Muscle layer of colon (tissue), 2 donors: Measurements from ENCODE around the gene F13B.
"Not testable (repeated sequence)": the region's sequence is repeated elsewhere in the genome, so short reads cannot be mapped to it uniquely, and the experiment has no call there.

Experiments used
- H3K27ac ChIP-seq: one replicate; pipeline ENCODE4 v1.7.0; 2013; ENCODE audit warnings: low read depth, mild to moderate bottlenecking, low read length, moderate library complexity
- H3K27me3 ChIP-seq, 2 donors: one replicate each; pipeline ENCODE4 v1.7.0; 2013; ENCODE audit warnings: low read length in 2 of 2, mild to moderate bottlenecking in 2 of 2; ENCODE audit not compliant: insufficient read depth in 2 of 2, control insufficient read depth in 1 of 2
- H3K36me3 ChIP-seq: one replicate; pipeline ENCODE4 v1.7.0; 2013; ENCODE audit warnings: mild to moderate bottlenecking, low read length; ENCODE audit not compliant: insufficient read depth
- H3K4me1 ChIP-seq: one replicate; pipeline ENCODE4 v1.7.0; 2013; ENCODE audit warnings: mild to moderate bottlenecking, low read length; ENCODE audit not compliant: insufficient read depth
- H3K4me3 ChIP-seq, 2 donors: one replicate each; pipeline ENCODE4 v1.7.0; 2013; ENCODE audit warnings: low read length in 2 of 2, low read depth in 1 of 2, mild to moderate bottlenecking in 1 of 2, moderate library complexity in 1 of 2
- H3K9ac ChIP-seq: one replicate; pipeline ENCODE4 v1.7.0; 2013; ENCODE audit warnings: low read length
- H3K9me3 ChIP-seq: one replicate; pipeline ENCODE4 v1.7.0; 2013; ENCODE audit warnings: mild to moderate bottlenecking, low read length
- donor health status: abdominal sarcoma.
- donor health status: Adenocarcinoma of cecum.

Gene F13B

DNA sequence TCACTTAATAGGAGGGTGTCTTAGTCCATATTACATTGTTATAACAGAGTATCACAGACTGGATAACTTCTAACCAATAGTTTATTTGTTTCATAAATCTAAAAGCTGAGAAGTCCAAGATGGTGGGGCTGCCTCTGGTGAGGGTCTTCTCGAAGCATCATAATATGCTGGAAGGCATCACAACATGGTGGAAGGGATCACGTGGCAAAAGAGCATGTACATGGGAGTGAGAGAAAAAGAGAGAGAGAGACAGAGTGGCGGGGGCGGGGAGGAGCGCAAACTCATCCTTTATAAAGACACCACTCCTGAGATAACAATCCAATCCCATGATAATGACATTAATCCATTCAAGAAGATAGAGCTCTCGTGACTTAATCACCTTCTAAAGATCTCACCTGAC, 58.2 kb downstream of the F13B start:
- no peaks in the 10 kb centered on the region for H3K9me3 ChIP-seq
- H3K4me1 ChIP-seq: no peaks in the 10 kb centered on the region
- H3K27me3 ChIP-seq: no peaks in the 10 kb centered on the region
- no peaks in the 10 kb centered on the region for H3K36me3 ChIP-seq
- no peak overlapping the region for H3K9ac ChIP-seq
- H3K4me3 ChIP-seq: no peak overlapping the region
- no peak overlapping the region for H3K27ac ChIP-seq

DNA sequence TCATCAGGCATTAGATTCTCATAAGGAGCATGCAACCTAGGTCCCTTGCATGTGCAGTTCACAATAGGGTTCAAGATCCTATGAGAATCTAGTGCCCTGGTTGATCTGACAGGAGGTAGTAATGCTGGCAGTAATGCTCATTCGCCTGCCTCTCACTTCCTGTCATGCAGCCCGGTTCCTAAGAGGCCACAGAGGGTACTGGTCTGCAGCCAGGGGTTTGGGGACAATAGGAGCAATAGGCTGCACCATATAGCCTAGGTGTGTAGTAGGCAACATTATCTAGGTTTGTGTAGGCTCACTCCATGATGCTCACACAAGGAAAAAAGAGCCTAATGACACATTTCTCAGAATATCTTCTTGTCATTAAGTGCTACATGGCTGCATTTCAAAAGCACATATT, 63.9 kb downstream of the F13B start:
- no peaks in the 10 kb centered on the region for H3K36me3 ChIP-seq
- H3K27ac ChIP-seq: no peak overlapping the region
- H3K27me3 ChIP-seq: no peaks in the 10 kb centered on the region
- no peaks in the 10 kb centered on the region for H3K9me3 ChIP-seq
- no peak overlapping the region for H3K9ac ChIP-seq
- no peak overlapping the region for H3K4me3 ChIP-seq
- H3K4me1 ChIP-seq: no peaks in the 10 kb centered on the region

DNA sequence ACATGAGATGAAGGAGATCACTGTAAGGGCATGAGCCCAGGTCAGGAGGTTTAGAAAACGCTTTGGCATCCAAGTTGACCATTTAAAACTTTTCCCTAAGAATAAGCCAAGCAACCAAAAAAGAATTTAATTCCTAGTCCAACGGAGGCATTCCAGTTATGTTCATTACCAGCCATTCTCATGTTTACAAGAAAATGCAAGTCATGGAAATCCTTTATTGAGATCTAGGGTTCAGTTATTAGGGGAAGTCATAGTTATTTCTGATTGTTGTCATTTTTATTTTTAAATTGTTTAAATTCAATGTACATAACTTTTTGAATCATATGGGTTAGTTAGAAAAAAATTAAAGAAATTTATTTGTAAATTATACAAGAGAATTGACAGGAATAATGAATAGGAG, 65.2 kb downstream of the F13B start:
- H3K36me3 ChIP-seq: no peaks in the 10 kb centered on the region
- H3K9ac ChIP-seq: no peak overlapping the region
- H3K4me3 ChIP-seq: no peak overlapping the region
- H3K27ac ChIP-seq: no peak overlapping the region
- H3K9me3 ChIP-seq: no peaks in the 10 kb centered on the region
- no peaks in the 10 kb centered on the region for H3K4me1 ChIP-seq
- no peaks in the 10 kb centered on the region for H3K27me3 ChIP-seq

DNA sequence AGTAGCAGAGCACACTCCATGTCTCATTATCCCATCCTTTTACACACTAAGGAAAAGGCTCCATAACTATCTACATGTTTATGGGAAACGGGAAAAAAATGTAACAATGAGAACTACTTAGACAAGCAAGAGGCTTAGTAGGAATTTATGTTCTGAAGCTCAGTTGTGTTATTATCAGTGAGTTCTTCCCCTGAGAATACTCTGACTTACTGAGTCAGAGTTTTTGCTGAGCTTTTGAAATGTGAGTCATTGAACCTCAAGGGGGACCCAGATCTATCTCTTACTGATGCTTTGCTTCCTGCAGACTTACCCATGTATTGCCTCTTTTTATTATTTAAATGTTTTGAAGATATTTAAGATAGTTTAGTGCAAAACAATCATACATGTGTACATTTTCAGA, 69.6 kb downstream of the F13B start:
- H3K9ac ChIP-seq: no peak overlapping the region
- H3K4me3 ChIP-seq: no peak overlapping the region
- no peak overlapping the region for H3K27ac ChIP-seq
- no peaks in the 10 kb centered on the region for H3K36me3 ChIP-seq
- no peaks in the 10 kb centered on the region for H3K4me1 ChIP-seq
- H3K9me3 ChIP-seq: no peaks in the 10 kb centered on the region
- no peaks in the 10 kb centered on the region for H3K27me3 ChIP-seq

DNA sequence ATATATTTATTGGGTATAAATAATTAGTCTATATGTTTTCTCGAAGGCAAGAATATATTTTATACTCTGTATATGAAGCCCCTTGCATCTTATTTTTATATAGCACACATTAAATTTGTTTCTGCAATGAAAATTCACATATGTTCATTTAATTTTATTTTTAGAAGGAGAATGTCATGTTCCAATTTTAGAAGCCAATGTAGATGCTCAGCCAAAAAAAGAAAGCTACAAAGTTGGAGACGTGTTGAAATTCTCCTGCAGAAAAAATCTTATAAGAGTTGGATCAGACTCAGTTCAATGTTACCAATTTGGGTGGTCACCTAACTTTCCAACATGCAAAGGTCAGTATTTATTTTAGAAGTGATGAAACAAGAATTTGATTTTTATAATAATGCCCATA, 73.1 kb downstream of the F13B start:
- Histone ChIP-seq H3K4me3 (no peak overlapping the region), H3K4me1 (no peaks in the 10 kb centered on the region), H3K36me3 (no peaks in the 10 kb centered on the region), H3K27me3 (no peaks in the 10 kb centered on the region), H3K9me3 (no peaks in the 10 kb centered on the region), H3K9ac (no peak overlapping the region), H3K27ac (no peak overlapping the region)

DNA sequence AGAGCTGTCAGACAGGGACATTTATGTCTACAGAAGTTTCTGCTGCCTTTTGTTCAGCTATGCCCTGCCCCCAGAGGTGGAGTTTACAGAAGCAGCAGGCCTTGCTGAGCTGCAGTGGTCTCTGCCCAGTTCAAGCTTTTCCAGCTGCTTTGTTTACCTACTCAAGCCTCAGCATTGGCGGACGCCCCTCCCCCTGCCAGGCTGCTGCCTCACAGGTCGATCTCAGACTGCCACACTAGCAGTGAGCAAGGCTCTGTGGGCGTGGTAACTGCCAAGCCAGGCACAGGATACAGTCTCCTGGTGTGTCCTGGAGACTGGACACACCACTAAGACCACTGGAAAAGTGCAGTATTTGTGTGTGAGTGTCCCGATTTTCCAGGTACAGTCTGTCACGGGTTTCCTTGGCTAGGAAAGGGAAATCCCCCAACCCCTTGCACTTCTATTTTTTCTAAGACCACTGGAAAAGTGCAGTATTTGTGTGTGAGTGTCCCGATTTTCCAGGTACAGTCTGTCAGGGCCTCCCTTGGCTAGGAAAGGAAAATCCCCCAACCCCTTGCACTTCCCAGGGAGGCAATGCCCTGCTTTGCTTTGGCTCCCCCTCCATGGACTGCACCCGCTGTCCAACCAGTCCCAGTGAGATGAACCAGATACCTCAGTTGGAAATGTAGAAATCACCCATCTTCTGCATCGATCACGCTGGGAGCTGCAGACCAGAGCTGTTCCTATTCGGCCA, 75.0 kb downstream of the F13B start:
- H3K36me3 ChIP-seq, H3K4me3 ChIP-seq, H3K9ac ChIP-seq, H3K9me3 ChIP-seq, H3K27me3 ChIP-seq, H3K27ac ChIP-seq, H3K4me1 ChIP-seq: not testable (repeated sequence)
